CD4-positive, alpha-beta T cell treated with Interleukin-4 for 4 hours (primary cell): ENCODE results near the gene NRAS.
A peak's percentile ranks its signal among the peaks of the same experiment; 100 is the strongest.
"Not testable (repeated sequence)": the region's sequence is repeated elsewhere in the genome, so short reads cannot be mapped to it uniquely, and the experiment has no call there.

Experiments used
- DNase-seq: peaks from one replicate; pipeline ENCODE4 v3.0.0-alpha.2; 2020

NRAS gene

DNA sequence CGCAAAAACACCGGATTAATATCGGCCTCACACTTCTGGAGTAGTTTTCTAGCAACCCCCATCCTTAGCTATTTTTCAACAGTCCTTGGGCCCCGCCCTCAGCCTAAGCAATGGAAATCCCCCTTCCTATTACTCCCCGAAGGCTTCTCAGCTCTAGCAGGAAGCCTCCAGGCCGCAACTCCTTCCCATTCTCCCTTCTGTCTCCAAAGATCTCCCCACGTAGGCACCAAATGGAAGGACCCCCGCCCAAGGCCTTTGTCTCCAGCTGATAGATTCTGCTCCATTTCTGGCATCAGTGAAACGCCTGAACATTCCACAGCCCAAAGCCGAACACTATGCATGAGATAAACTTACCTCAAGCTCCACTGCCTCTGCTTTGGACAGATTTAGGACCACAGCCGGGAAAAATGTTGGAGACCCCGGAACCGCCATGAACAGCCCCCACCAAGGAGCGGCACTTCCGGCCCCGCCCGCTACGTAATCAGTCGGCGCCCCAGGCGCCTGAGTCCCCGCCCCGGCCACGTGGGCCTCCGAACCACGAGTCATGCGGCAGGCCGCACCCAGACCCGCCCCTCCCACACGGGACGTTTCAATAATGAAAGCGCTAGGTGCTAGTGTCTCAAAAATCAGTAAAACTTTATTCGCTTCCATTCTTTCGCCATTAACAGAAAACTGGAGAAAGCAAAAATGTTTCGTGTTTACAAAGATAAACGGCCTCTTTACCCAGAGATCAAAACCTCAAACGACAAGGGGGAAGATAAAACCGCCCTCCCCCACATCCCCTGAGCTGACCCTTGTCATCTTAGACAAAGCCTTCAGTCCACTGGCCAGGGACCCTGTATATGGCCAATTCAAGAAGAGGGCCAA is at the start of gene NRAS:
Gene NRAS (minus strand): TSS at position 468 of the 867 bp plus-strand sequence. CDS start 611 bp downstream, outside the sequence.
- peak; percentile 94 for DNase-seq

DNA sequence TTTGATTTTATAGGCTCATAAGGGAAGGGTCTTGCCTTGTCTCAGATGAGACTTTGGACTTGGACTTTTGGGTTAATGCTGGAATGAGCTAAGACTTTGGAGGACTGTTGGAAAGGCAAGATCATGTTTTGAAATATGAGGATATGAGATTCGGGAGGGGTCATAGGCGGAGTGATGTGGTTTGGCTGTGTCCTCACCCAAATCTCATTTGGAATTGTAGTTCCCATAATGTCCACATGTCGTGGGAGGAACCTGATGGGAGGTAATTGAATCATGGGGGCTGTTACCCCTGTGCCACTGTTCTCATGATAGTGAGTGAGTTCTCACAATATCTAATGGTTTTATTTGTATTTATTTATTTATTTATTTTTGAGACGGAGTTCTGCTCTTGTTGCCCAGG is 48.1 kb upstream of the NRAS start:
- no peak for DNase-seq

DNA sequence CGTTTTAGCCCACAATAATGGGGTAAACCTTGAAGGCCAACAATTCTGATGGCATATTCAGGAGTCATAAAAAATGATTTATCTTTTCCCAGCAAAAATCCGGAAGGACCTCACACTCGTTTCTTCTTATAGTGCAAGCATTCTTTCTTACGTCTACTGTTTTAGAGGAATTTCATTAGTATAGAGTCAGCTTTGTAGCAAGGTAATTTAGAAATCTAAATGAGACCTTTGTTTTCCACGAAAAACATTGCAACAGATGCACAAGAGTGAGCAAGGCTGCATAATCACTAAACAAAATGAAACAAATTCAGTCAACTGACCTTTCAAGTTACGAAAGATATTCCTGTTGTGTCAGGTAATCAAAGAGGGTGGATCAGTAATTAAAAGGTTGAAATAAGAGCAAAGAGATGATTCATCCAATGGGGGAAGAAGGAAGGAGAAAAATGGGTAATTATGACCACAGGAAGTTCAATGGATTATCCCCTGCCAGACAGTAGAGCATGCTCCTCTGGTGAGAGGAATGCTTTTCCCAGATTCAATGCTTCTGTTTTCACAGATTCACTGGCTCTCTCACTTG is 41.8 kb upstream of the NRAS start:
- DNase-seq, result no peak

DNA sequence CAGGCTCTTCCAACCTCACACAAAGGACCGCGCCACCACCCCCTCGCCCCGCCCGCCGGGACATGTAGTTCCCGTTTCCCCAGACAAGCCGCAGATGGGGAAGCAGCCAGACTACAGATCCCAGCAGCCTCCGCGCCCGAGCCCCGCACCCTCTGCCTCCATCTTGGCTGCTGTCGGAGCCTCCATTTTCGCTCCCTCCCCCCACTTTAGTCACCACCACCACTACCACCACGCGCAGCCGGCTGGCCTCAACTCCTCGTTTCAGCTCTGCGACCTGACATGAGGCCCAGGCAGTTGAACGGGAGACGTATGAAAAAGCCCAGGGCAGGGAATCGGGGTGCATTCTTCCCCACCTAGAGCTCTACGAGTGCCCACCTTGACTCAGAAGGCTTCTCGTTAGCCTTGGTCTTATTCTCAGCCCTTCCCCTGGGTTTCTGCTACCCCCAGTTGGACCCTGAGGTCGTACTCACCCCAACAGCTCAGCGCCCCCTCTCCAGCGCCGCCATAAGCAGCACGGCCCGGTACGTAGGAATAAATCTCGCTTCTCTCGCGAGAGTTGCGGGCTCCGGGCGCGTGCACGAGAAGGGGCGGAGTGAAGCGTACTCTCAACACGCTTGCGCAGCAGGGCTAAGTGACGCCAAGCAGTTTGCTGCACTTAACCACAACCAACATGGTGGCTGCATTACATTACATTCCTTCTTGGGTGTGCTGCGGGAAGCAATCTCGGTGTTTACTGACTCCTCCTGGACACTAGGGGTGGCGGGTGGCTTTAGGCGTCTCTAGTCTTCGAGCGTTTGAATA is 41.1 kb upstream of the NRAS start, which contains the start of gene CSDE1:
Gene CSDE1 (minus strand): TSS at position 530 of the 801 bp plus-strand sequence. CDS start 18,094 bp downstream, outside the sequence.
- peak; percentile 98 for DNase-seq

DNA sequence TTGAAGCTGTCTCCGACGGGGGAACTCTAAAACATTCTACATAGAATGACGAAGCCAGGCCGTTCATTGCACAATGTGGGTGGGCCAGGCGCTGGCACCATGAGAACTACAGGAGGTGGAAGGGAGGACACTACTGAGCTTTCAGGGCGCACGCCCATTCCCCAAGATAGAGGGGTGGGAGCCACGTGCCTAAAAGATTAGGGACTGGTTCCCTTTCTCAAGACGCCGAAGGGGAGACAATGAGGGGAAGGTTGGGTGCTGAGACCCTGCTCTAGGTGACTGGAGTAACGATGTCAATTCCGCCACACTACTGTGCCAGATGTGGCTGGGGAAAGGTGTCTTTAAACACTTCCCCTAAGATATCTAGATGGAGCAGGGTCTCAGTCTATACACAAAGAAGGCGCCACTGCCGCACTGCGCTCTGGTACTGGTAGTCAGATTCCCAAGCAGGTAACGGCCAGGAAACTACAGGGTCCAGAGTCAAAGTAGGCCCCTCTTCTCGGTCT is 40.4 kb upstream of the NRAS start:
- DNase-seq, result no peak

DNA sequence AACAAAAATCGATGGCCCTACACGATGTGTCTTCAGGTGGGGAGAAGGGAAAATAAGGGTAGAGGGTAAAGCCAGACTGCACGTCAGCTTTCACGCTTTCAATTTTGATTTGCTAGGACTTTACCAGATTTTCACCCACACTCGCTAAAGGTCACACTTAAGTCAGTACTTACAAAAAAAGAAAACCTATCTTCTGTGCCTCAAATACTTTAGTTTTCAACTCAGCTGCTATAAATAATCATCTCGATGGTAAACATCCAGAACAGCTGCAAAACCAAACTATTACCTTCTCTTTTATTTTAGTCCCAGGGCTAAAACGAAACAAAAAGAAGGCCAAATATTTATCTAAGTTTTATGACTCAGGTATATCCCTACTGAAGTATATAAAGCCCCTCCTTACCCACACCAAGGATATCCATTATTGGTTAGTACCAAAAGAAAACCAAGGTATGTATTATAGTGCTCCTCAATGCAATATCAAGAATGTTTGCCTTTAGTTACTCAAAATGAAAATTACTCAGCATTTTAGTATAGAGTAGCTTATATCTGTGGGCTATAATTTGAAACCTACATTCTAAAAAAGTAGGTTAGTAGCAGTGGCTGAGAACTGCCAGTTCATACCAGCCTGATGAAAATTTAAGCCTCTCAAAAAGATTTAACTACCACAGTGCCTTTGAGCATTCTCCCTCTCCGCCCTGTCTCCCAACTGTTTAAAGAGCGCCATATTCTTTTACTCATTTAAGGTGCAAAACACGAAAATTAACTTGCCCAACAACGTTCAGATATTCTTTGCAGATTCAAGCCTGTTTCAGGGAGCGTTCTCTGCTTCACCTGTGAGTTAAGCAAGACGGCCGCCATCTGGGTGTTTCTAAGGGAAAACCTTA is 39.7 kb upstream of the NRAS start:
- peak; percentile 27 for DNase-seq

DNA sequence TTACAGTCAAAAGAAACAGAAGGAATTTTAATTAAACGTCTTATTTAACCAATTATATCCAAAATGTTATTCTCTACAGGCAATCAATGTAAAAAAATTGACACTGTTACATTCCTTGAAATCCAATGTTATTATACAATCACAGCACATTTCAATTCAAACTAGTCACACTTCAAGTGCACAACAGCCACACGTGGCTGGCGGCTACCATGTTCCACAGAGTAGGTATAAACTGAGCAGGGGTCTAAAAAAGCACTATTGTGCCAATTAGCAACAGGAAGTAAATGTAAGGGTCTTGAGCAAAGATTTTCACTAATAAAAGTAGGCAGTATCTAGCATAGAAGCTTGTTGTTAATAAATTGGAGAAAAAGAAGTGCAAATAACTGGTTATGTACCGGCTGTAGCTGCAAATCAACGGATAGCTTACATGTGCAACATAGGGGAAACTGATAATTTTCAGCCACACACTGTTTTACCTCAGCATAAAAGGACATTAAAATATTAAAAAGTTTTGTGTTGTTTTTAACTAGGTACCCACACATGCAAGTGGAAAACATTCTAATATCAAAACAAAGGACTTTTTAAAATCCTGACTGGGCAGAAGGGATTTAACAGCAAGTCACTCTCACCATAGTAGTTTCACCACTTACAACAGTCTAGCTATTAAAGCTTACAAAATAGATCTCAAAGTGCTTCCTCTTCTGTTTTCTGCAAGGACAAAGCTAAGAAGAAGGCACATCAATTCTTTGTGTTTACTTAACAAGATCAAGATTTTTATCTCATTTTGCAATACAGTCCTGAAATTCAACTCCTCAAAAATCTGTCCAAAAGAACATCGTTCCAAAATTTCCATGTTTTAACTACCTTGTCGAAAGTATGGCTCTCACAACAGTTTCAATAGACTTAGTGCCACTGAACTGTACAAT is 38.7 kb upstream of the NRAS start:
- no peak for DNase-seq

DNA sequence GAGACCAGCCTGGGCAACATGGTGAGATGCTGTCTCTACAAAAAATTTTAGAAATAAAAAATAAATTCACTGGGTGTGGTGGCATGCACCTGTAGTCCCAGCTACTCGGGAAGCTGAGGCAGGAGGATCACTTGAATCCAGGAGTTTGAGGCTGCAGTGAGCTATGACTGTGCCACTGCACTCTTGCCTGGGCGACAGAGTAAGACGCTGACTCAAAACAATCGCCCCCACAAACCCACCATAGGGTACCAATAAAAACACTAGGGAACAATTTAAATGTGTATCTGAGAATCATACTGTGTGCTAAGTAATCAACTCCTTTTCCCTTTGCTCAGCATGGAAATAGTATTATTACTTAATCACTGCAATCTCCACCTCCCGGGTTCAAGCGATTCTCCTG is 37.1 kb upstream of the NRAS start:
- DNase-seq, result not testable (repeated sequence)

DNA sequence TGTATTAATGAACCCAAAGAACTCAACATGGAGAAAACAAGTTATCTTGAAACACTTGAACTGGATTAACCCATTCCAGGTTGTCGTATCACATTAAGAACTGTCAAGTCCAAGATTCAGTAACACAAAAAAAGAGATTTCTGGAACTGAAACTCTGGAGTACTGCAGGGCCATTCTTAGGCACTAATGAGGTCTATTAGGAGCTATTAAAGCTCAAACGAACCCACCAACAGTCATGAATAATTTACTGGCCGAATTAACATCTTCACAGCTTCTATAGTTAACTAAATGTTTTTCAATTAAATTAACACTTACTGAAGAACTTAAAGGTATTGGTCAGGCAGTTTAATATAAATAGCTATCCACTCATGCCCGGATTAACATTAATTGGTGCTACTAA is 36.6 kb upstream of the NRAS start:
- DNase-seq, result no peak

DNA sequence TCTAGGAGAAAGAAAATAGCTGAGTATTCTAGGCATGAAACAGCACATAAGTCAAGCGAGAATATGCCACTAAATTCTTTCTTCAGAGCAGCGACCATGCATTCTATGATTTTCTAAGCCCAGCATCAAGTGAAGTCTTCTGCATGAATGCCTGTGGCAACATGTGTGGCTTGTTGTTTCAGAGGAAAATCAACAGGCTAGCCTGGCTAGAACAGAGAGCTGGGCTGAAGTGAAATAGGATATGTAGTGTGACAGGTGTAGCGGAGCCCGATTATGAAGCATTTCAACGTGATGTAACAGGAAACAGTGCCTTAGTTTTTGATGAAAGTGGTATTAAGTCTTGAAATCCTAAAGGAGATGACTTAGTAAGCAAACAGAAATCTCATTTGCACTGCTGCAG is 34.2 kb upstream of the NRAS start:
- DNase-seq, result no peak

DNA sequence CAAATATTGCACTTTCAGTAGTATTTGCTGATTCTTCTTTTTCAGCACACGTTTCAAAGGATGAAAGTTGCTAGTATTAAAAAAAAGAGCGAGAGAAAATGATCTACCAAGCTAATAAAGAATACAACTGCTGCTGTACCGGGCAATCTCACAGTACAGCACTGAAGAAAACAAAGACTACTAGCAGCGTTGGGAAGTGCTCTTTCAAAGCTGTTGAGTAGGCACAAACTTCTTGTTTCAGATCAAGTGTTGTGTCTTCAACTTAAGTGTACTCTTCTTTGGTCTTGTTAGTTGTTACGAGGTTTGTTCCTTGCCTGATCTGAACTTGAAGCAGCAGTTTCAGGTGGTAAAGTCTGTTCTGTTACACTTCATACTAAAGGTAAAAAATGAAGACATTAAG is 33.3 kb upstream of the NRAS start:
- DNase-seq, result no peak

DNA sequence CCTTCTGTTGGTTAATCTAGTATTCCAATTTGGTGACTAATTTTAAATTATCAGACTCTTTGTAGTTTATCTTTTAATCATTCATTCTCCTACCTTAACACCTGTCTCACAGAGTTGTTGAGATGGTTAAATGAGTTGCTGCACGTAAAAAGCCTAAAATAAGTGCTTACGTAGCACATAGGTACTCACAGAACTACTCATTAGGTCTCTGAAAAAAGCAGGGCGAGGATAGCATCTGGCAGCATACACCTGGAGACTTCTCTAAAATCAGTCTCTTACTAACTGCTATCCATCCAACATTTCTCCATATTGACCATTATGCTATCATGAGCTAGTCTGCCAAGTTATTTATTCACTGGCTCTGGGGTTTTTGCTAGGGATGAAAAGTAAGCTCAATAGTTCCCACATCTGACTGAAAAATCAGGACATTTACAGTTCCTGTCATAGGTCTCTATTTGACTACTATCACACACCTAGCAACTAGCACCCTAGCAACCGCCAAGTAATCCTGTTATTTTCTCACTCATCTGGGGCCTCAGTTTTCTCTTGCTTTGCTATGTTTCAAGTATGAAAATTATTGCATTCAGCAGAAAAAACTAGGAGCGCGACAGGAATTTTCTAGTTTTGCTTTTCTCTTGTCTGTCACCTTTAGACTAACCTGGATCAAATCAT is 30.0 kb upstream of the NRAS start:
- DNase-seq, result no peak

DNA sequence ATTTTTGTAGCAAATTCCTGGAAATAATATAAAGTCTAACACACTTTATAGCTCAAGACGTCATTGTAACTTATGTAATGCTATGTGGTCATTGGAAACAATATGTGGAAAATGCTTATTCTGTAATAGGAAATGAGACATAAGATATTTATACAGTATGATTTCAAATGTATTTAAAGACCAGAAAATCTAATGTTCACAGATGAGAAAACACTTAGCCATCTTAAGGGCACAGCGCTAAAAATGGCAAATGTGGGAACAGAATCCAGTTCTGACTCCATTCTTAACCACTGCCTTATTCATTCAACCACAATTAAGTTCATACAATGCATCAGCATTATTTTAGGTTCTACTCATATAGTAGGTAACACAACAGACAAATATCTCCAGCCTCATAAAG is 28.7 kb upstream of the NRAS start:
- no peak for DNase-seq

DNA sequence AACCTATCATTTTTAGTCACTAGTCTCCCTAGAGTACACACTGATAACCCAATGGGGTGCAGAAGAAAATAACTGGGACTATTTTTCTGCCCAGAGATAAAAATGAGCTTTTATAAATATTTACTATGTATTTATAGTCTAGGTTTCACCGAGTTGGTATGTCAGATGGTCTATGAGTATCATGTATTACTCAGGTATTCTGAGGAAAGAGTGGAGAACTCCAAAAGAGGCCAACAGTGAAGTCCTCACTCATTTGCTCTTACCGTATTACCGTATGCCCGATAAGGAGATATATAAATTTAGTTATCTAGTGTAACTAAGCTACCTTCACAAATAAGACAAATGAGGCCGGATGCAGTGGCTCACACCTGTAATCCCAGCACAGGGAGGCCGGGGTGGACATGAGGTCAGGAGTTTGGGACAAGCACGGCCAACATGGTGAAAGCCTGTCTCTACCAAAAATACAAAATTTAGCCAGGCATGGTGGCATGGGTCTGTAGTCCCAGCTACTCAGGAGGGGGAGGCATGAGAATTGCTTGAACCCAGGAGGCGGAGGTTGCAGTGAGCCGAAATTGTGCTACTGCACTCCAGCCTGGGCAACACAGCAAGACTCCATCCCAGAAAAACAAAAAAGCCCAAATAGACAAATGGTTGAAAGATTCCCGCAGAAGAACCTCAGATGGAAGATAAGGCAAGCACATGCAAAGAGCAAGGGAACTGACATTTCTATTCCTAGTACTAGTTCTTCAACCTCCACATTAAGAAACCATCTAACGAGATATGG is 25.6 kb upstream of the NRAS start:
- DNase-seq, result no peak

DNA sequence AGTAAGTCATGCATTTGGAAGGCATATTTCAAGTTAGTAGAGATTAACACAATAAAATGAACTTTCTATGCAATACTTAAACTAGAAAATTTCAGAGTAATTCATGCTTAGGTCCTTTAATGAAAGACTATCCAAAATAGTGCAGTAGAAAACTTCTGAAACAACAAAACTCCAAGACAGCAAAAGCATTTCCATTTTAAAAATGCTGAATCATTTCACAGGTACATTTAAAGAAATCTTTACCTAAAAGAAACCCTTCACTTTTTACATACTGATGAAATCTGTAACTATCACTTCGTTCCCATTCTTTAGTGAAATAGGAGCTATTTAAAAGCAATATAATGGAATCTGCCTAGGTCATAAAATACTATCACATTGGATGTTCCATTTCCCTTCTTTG is 23.8 kb upstream of the NRAS start:
- DNase-seq, result no peak

DNA sequence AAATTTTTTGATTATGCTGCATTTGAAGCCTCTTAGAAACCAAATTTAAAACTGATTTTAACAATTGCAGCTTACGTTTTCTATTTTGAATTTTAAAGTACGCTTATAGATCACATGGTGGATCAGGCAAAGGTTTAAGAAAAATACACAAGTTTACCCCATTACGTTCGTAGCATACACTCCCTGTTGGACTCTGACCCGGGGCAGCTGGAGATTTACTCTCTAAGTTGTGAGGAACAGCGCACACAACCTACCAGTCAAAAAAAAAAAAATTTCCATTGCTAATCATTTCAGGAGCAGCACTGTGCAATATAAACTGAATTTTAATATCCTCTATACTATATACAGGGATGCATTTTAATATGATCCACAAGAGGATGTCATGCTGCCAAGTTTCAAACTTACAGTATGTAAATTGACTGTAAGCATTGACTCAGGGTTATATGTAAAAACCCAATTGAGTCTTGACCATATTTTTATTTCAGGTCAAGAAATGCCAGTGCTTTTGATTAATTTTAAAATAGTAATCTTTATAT is 20.8 kb upstream of the NRAS start:
- DNase-seq, result no peak

DNA sequence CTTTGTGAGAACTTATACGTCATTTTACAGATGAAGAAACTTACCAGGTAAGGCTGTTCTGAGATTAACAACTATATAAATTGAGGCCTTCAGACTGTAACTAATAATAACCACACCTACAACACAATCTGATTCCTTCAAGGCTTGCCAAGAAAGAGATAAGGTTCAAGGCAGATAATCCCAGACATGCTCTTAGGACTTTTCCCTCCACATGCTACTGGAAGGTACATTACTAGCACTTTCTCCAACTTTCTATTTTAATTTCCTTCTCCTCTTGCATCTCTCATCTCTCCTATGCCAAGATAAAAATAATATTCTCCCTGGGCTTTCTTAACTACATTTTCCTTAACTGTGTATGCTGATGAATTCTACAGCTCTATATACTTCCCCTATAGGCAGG is 18.9 kb upstream of the NRAS start:
- no peak for DNase-seq

DNA sequence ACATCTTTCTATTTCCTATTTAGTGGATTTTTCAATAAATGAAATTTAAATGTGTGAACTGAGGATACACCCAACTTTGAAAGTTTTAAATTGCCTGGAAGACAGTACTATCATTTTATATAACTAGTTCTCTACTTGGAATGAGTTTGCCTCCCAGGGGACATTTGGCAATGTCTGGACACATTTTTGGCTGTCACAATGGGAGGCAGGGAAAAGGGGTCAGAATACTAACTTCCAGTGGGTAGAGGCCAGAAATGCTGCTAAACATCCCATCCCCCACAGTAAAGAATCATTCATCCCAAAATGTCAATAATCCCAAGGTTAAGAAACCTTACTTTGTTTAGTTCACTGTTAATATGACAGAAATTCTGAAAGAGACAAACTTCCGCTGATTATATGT is 13.2 kb upstream of the NRAS start:
- DNase-seq, result no peak

DNA sequence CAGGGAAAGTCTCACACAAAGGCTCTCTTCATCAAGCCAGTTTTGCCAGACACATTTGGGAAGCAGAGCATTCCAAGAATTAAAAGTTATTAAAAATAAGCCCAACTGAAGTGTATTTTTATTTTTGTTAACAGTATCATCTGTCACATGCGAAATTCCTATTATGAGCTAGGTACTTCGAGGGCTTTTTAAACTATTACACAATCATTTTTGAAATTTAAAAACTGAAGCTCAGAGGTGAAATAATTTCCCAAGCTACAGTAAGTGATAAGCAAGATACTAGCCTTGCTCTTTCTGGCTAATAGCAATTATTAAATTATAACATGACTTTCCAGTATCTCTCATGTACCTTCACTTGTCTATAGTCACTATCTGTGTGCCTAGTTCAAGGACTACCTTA is 12.0 kb upstream of the NRAS start:
- DNase-seq, result no peak

DNA sequence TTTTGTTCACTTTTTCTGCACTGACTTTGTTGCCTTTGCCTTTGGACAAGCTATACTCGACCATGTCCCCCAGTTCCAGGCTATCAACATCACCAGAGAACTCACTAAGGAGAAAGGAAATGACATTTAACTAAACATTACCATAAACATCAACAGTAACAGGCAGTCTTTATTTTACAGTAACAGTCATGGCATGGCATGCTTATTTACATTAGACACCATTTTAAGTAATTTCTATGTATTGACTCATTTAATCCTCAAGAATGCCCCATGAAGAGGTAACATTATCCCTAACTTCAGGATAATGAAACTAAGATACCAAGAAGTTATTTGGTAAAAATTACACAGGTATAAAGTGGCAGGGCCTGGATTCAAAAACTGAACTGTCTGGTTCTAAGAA is 8.7 kb upstream of the NRAS start:
- DNase-seq, result no peak
